Ramos (cell line): Measurements from ENCODE around the gene GUCA1A.
"Not testable (repeated sequence)": the region's sequence is repeated elsewhere in the genome, so short reads cannot be mapped to it uniquely, and the experiment has no call there.

Source experiments
- in situ Hi-C: fragments of 300-500 bp; cut with MboI; formaldehyde crosslinking; loops from one replicate; pipeline ENCODE4 v1.14.3; 2022; ENCODE audit warnings: low sequenced_read_pairs; ENCODE audit not compliant: unreplicated experiment

GUCA1A gene

DNA sequence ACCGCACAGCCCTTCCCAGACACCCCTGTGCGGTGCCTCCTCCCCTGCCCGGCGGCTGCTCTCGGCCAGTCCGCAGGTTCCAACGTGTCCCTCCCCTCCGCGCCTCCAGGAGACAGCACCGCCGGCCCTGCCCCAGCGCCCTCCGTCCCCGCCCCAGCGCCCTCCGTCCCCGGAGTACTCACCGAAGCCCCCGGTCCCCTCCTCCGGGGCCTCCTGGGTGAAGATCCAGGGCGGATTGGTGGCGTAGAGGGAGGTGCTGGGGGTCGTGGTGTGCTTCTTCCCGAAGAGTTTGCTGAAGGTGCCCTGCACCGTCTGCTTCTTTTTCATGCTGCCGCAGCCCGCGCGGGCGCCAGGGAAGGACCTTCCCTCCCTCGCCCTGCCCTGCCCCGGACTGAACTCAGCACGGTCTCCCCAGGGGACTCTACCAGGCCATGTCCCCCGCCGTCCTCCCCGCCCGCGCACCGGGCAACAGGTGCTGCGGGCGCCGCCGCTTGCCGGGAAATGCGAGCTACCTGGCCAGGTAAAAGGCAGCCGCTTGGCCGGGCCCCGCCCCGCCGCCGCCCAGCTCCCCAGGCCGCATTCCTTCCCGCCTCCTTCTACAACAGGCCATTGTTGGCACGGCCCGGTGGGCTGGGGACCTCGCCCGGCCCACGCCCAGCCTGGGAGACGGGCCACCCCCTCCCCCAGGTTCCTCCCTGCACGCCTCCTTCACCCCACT is 30.9 kb upstream of the GUCA1A start, which contains the start of gene C6orf132:
C6orf132 (minus strand) TSS at position 503 of the 718 bp plus-strand sequence; CDS start at position 327, 176 bp downstream.
- in situ Hi-C loops = no loop called here

DNA sequence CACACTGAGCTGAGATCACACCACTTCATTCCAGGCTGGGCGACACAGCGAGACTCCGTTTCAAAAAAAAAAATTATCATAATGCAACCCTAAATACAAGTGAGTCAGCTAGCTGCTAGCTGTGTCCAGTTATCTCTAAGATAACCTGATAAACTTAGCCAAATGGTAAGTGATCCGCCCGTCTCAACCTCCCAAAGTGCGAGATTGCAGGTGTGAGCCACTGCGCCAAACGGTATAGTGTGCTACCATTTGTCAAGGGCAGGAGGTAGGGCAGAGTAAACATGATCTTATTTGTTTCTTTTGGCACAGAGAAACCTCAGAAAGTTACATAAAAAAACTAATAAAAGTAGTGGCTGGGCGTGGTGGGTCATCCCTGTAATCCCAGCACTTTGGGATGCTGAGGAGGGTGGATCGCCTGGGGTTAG is 26.0 kb upstream of the GUCA1A start:
- in situ Hi-C loops = no loop called here

DNA sequence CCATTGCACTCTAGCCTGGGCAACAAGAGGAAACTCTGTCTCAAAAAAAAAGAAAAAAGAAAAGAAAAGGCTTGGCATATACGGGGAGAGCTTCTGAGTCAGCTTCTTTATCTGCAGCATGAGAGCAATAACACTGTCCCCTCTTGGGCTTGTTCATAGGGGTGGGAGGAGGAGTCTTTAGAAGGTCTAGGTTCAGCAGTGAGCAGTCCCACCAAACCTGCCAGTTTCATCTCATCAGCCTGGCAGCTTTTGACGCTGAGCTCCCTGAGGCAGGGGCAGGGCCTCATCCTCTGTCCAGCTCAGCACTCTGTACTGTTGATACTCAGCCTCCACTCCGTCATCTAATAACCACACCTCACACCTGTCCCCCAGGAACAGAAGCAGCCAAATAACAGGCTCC is 25.1 kb upstream of the GUCA1A start:
- in situ Hi-C loops = no loop called here

DNA sequence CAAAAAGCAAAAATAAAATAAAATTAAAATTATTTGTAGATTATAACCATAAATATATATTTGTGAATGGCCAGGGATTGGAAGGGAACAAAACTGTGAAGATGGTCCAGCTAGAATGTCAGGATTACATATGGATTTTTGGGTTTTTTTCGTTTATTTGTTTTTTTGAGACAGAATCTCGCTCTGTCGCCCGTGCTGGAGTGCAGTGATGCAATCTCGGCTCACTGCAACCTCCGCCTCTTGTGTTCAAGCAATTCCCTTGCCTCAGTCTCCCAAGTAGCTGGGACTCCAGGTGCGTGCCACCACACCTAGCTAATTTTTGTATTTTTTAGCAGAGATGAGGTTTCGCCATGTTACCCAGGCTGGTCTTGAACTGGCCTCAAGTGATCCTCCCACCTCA is 22.9 kb upstream of the GUCA1A start:
- in situ Hi-C loops = no loop called here

DNA sequence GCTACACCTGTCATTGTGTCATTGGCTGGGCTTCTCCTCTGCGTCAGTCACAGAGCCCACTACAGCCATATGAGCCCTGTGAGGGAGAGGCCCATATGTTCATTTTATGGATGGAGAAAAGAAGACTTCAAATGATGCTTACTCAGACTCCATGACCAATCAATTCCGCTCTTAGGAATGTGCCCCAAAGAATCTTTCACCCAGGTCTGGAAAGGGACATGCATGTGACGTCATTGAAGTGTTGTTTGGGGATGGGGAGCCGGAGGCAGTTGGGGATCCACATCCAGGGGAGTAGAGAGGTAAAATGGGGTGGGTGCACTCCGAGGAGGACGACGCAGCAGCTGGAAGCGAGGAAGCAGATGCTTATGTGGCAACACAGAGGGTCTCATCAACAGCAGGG is 21.1 kb upstream of the GUCA1A start:
- in situ Hi-C loops = no loop called here

DNA sequence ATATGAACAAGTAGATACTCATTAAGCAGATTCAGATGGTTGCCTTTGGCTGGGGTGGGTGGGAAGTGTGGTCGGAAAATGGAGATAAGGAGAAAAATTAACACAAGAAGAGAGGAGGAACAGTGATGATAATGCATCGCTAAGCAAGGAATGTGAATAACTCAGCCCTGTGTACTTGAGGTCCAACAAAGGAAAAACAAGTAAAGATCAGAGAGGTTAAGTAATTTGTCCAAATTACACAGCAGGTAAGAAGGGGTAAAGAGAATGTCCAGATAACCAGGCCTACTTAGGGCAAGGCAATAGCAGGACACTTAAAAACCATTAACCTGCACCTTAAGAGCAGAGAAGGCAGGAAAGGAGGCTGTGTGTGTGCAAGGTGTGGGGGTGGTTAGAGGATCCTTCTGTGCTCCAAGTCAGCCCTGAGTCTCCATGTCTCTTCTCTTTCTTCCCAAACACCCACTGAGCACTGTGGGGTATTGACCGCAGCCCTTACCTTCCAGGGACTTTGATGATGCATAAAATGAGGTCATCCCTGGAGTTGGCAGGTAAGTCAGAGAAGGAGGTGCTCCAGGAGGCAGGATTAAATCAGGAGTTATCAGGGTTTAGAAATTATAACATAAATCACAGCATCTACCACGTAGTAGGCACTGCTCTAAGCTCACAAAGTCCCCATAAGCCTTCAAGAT is 20.5 kb upstream of the GUCA1A start:
- in situ Hi-C loops = not testable (repeated sequence)

DNA sequence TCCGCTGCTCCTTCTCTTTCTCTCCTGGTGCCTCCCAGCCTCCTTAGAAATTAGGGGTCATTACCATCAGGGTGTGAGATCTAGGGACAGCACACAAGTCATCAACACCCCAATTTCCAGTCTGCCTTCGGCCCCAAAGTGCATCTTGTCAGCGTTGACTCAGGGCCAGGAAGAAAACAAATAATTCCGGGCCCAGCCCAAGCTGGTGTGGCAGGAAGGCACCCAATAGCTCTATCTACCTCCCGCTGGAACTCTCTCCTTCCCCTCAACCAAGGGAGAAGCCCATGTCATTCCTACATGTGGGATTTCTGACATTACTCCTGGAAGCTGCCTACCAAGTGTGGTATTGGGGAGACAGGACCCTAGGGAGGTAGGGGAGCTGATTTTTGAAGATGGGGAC is 19.2 kb upstream of the GUCA1A start:
- in situ Hi-C loops = no loop called here

DNA sequence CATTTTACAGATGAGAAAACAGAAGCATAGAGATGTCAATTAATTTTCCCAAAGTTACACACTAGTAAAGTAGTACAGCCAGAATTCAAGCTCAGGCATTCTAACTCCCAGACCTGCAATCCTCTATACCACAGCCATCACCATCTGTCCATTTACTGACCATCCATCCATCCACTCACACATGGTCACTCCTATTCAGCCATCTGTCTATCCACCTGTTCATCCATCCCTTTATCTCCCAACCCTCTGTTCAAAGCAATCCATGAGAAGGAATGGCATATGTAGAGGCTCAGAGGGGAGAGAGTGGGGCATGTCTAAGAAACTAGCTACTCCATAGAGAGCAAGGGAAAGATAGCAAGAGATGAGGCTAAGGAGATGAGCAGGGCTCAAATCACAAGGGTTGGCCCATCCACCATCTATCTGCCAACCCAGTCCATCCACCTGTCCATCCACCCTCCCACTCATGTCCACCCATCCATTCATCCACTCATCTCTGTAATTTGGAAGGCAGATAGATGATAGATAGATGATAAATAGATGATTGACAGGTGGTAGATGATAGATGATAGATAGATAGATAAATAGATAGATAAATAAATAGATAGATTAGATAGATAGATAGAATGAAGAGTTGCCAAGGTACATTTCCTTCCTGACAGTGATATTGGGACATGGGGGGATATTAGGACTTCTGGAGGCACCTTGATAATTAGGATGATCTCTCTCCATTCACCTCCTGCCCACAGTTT is 18.5 kb upstream of the GUCA1A start:
- in situ Hi-C loops = no loop called here

DNA sequence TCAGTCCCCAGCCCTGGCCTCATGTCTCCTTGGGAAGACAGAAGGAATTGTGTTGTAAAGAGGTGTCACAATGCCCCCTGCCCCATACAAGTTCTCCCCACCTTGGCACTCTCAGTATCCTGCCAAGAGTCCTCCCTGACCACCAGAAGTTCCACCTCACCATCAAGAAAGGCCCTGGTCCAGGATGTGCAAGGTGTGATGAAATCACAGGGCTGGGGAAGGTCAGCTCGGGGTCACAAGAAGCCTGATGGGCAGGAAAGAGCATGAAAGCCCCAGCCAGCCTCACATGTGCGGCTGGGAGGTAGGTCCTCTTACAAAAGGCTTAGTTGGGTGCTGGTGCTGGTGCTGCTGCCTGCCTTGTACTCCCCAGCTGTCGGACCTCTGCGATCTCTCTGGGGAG is 17.9 kb upstream of the GUCA1A start:
- in situ Hi-C loops = no loop called here

DNA sequence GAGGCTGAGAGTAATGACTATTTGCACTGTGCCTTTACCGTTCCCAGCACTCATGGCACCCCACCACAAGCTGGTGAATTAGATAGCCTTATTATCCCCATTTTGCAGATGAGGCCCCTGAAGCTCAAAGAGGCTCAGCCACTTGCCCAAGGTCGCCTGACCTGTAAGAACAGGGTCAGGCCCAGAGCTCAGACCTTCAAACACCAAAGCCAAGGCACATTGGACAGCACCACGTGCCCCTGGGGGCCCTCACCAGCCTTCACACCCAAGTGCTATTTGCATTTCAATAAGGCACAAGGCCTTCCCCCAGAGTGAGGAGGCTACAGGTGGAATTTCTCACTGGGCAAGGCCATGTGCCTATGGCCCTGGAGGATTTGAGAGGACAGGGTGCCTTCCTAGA is 16.5 kb upstream of the GUCA1A start:
- in situ Hi-C loops = no loop called here

DNA sequence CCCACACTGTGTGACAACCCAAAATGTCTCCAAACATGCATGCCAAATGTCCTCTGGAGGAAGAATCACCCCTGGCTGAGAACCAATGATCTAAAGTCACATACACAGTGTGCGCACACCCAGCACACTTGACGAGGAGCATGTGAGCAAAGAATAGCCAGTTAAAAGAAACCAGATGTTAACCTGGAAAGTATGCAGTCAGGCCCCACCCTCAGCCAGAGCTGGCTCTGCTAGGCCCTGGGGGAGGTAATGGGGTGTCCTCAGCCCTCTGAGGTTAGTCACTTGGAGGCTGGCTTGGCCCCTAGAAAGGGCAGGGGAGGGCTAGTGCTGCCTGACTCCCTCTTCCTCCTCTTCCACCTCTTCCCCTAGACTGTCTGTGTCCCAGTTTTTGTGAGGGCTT is 15.2 kb upstream of the GUCA1A start:
- in situ Hi-C loops = no loop called here

DNA sequence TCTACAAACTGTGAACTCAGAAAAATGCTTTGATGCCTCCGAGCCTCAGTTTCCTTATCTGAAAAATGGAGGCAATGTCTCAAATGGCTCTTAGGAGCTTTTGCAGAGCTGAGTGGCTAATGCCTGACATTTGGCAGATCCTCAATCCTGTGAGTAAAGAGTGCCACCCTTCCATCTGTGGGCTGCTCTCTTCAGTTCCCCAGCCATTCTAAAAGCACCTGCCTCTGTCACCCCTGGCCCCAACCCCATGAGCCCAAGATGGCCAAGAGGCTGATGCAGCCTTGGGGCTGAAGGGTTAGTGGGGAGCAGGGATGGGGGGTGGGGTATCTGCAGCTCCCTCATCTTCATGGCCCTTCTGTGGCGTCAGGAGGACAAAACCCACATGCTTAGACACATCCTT is 14.5 kb upstream of the GUCA1A start:
- in situ Hi-C loops = no loop called here

DNA sequence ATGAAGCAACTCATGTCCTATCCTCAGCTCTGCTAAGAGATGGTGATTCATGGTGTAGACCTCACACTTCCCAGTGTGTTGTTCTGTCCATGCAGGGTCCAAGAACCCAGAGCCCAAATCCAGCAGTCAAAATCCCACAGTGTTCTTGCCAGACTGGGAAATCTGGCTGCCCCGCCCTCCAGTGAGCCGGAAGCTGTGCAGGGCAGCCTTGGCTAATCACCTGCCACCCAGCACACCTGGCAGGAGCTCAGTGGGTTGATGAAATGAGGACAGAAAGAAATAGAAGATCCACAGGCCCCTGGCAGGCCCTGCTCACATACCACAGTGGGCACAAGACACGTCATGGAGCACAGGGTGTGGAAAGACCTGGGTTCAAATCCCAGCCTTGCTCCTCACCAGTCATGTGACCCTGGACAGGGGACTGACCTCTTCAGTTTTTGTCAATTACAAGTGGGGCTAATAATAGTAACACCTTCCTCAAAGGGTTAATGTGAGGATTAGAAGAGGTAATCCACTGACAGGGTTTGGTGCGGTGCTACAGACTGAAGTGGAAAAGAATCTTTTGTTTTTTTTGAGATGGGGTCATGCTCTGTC is 13.6 kb upstream of the GUCA1A start:
- in situ Hi-C loops = no loop called here

DNA sequence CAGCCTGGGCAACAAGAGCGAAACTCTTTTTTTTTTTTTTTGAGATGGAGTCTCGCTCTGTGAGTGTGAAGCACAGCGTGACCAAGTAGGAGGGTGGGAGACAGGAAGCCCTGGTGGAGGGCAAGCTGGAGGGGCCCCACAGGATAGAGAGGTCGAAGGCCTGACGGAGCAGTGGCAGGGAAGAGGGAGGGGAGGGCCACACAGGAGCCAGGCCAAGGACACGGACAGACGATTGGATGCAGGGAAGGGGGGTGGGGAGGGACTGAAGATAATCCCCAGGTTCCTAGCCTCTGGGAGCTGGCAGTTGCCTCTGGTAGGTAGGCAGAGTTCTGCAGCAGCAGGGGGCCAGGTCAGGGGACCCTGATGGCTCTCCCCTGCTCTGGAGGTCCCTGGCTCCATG is 10.8 kb upstream of the GUCA1A start:
- in situ Hi-C loops = no loop called here

DNA sequence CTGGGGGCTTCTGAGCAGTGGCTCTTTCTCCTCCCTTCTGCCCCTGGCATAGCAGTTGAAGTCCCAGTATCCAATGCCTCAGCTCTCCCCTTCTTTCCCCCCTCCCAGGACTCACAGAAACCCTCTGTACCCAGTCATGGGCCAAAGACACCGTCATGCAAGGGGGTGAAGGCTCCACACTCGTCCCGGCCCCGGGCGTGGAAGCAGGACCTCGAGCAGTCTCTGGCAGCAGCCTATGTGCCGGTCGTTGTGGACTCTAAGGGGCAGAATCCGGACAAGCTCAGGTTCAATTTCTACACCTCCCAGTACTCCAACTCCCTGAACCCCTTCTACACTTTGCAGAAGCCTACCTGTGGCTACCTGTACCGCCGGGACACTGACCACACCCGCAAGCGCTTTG is 10.4 kb upstream of the GUCA1A start:
- in situ Hi-C loops = no loop called here

DNA sequence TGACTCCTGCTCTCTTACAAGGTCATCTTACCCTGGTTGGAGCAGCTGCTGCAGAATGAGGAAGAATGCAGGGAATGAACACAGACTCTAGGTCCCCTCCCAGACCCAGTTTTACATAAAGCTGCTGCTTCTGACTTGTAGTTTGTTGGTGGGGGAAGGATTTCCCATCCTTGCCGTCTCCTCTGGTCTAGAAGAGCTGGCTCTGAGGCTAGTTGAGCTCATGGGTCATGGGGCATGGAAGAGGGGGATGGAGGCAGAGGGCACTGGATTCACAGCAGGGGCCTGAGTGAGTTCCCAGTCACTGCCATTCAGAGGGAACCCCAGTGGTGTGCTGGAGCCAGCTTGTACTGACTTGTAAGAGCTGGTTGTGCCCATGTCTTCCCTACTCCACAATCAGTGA is 9.2 kb upstream of the GUCA1A start:
- in situ Hi-C loops = no loop called here

DNA sequence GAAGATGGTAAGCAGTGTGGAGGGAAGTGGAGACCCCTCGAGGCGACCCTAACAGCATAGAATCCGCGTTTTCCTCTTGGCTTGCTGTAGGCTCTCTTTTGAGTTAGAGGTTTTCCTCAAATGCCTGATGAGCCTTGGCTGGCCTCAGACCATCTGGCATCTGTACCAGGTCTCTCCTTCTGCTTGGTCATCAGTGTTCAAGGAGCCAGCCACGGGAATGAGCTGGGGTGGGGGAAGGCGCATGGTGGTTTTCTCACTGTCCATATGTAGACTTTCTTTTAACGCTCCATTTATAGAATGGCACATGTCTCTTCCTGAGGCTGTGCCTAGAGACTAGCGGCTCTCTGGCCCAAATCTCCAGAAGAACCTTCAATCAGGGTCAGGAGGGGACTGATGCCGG is 8.1 kb upstream of the GUCA1A start:
- in situ Hi-C loops = no loop called here

DNA sequence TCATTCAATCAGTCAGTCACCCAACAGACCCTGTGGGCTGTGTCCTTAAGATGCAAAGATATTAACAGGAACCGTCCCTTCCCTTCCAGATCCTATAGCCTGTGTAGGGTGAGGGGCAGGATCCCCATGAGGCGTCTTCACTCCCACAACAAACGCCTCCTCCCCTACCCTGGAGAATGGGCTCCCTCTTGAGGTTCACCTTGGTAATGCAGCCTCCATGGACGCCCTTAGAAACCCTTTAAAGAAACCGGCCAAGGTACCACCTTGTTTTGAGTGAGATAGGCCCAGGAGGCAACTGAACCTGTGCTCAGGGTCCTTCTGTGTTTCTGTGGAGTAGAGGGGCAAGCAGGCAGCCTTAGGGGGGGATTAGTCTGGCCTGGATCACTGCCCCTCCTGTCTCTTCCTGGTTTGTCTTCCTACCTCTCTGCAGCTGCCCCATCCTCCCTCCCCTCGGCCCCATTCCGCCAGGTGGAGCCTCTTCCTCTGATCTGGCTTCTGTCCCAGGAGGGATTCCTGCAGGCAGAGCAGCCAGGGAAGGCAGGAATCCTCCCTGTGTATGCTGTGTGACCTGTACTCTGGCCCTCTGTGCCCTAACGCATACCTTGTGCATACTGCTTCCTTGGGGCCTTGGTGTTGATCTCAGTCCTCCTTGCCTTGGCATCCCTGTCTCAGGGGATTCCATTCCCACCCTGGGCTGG is 6.6 kb upstream of the GUCA1A start:
- in situ Hi-C loops = no loop called here

DNA sequence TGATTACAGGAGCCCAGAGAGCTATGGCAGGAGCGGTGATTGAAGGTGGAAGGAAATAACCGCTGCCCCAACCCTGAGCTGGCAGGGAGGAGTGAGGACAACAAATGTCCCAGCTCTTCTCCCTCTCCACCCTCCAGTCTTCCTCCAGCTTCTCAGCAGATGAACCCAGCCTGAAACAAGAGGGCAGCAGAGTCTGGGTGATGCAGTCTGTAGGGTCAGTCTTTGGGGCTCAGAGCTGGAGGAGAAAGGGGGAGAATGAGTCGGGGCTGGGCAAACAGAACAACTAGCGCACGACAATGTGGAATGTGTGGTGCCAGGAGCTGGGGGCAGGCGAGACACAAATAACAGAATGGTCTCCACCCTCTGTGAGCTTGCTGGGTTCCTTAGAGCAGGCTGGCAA is 4.5 kb upstream of the GUCA1A start:
- in situ Hi-C loops = no loop called here

DNA sequence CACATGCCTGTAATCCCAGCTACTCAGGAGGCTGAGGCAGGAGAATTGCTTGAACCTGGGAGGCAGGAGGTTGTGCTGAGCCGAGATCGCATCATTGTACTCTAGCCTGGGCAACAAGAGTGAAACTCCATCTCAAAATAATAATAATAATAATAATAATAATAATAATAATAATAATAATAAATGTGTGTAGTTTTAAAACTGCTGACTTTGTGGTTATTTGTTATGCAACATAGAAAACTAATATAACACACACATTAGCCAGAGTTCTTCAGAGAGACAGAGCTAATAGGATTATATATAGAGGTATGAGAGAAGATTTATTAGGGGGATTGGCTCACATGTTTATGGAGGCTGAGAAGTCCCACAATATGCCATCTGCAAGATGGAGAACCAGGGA is 3.4 kb upstream of the GUCA1A start:
- in situ Hi-C loops = not testable (repeated sequence)
